OCI-LY1 (cell line): ENCODE results near the gene PICK1.

ENCODE experiments used
- EZH2 ChIP-seq: fragments of 200-600 bp; sonication (generic), shearing (Covaris generic); IDR thresholded peaks from 2 replicates; pipeline ENCODE4 v1.8.0; 2017; ENCODE audit warnings: borderline replicate concordance, mixed run types, mild to moderate bottlenecking, antibody characterized with exemption, low read length, moderate library complexity, mixed read lengths
- TF ChIP-seq, protein P1 (sequence below): fragments of 200-600 bp; sonication (generic), shearing (Covaris generic); IDR thresholded peaks from 2 replicates; pipeline ENCODE4 v1.5.1; 2017; ENCODE audit warnings: mild to moderate bottlenecking, antibody characterized with exemption, low read length, moderate library complexity, mixed read lengths

DNA sequence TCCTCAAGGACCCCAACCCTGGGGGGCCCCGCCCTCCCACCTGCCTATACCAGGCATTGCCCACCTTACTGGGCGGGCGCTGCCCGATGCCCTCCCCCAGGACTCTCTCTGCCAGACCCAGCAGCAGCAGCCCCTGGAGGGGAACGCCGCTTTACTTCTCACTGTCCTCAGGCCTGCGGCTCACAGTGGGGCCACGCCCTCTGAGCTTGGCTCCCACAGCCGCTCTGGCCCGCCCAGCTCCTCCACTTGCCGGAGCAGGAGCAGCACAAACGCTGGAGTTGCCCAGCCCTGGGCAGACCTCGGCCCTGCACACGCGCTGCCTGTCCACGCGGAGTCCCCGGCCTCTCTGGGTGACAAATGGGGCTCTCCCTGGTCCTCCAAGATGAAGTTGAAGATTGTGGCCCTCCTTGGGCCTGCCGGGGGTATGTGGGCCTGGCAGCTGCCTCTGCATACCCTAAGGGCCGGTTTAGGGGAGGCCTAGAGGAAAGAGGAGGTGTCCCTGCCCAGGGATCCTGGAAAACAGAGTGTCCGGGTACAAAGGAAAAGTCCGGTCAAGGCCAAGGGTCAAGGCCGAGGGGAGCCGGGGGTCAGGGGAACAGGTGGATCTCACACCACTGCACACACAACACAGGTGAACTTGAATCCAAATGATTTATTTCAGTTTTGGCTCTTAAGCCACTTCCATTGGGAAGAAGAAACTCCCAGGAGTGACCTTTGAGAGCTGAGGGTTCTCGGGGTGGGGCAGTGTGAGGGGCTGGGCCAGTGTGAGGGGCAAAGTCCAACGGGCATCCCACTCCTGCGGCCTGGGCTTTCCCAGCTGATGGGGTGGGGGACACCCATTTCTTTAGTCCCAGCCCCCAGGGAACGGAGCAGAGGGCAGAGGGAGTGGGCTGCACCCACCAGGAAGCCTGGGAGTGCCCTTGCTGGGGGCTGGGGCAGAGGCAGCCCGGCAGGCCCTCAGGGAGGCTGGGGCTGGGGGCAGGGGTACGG lies 54.0 kb downstream of the PICK1 start:
- TF ChIP-seq, protein P1, sequence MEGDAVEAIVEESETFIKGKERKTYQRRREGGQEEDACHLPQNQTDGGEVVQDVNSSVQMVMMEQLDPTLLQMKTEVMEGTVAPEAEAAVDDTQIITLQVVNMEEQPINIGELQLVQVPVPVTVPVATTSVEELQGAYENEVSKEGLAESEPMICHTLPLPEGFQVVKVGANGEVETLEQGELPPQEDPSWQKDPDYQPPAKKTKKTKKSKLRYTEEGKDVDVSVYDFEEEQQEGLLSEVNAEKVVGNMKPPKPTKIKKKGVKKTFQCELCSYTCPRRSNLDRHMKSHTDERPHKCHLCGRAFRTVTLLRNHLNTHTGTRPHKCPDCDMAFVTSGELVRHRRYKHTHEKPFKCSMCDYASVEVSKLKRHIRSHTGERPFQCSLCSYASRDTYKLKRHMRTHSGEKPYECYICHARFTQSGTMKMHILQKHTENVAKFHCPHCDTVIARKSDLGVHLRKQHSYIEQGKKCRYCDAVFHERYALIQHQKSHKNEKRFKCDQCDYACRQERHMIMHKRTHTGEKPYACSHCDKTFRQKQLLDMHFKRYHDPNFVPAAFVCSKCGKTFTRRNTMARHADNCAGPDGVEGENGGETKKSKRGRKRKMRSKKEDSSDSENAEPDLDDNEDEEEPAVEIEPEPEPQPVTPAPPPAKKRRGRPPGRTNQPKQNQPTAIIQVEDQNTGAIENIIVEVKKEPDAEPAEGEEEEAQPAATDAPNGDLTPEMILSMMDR, result no peak
- no peak for TF ChIP-seq EZH2
